H1 (cell line): ENCODE measurements around the gene CACNG3. TPM values are rescaled to one million over a fixed set of nuclear protein-coding genes. Genes with fewer than 3 reads are reported as not detected.
A peak's percentile ranks its signal among the peaks of the same experiment; 100 is the strongest.

Experiments
- CTCF ChIA-PET: fragments of 300-600 bp; sonication (Branson Sonifier 250); formaldehyde crosslinking; loops from one replicate; lab custom pipeline; 2021; ENCODE audit not compliant: partially characterized antibody; lab: Charles Lee
- POLR2A ChIA-PET: fragments of 300-600 bp; sonication (Branson Sonifier 250); formaldehyde crosslinking; loops from one replicate; lab custom pipeline; 2021; ENCODE audit warnings: inconsistent platforms; ENCODE audit not compliant: partially characterized antibody; lab: Charles Lee
- DNase-seq, 2 experiments: peaks; one replicate each; pipeline versions ENCODE4 v3.0.0 to v3.0.0-alpha.2; 2010 to 2022; ENCODE audit warnings: low spot score in 2 of 2, low read depth in 1 of 2, mixed read lengths in 1 of 2
- FAIRE-seq: peaks from 2 replicates; lab custom pipeline; 2011; peaks lifted over from hg19 to GRCh38; lab: Jason Lieb, UNC
- H2AFZ ChIP-seq: 2 replicates; pipeline ENCODE4 v1.8.1; 2012; ENCODE audit warnings: low read length, inconsistent platforms
- H2AK5ac ChIP-seq: 2 replicates; pipeline ENCODE4 v1.6.1; 2013; ENCODE audit warnings: low read depth, low read length
- H2BK120ac ChIP-seq: replicated peaks from 2 replicates; pipeline ENCODE3; 2013; ENCODE audit warnings: low read depth, low read length, inconsistent platforms
- H2BK12ac ChIP-seq: 2 replicates; pipeline ENCODE4 v1.6.1; 2013; ENCODE audit warnings: low read depth, low read length
- H2BK15ac ChIP-seq: 2 replicates; pipeline ENCODE4 v1.6.1; 2013; ENCODE audit warnings: low read length
- H2BK20ac ChIP-seq: 2 replicates; pipeline ENCODE4 v1.6.1; 2013; ENCODE audit warnings: low read length
- H2BK5ac ChIP-seq: 2 replicates; pipeline ENCODE4 v1.6.1; 2013; ENCODE audit warnings: low read depth, low read length
- H3K14ac ChIP-seq: 2 replicates; pipeline ENCODE4 v1.6.1; 2013; ENCODE audit warnings: inconsistent platforms; ENCODE audit not compliant: insufficient read length
- H3K18ac ChIP-seq: 2 replicates; pipeline ENCODE4 v1.6.1; 2013; ENCODE audit warnings: low read length; ENCODE audit errors: extremely low read depth
- H3K23ac ChIP-seq: 2 replicates; pipeline ENCODE4 v1.6.1; 2013; ENCODE audit warnings: inconsistent platforms; ENCODE audit not compliant: insufficient read length
- H3K23me2 ChIP-seq: 2 replicates; pipeline ENCODE4 v1.6.1; 2013; ENCODE audit warnings: low read depth, low read length
- H3K27ac ChIP-seq: 2 replicates; pipeline ENCODE4 v1.6.1; 2011; ENCODE audit warnings: low read depth, low read length, inconsistent platforms
- H3K27me3 ChIP-seq, 4 experiments: replicated peaks in 1 of 4; 1 replicate in 1 of 4; 2 replicates in 3 of 4; pipeline versions ENCODE4 v1.6.1 to v1.8.1; 2011 to 2013; ENCODE audit warnings: low read length in 3 of 4, mild to moderate bottlenecking in 3 of 4, inconsistent platforms in 2 of 4, mixed read lengths in 2 of 4, moderate library complexity in 1 of 4; ENCODE audit not compliant: control insufficient read depth in 3 of 4, insufficient read depth in 3 of 4; ENCODE audit errors: extremely low read depth in 1 of 4
- H3K36me3 ChIP-seq, 4 experiments: 2 replicates each; pipeline versions ENCODE4 v1.6.1 to v1.8.1; 2011 to 2013; ENCODE audit warnings: mild to moderate bottlenecking in 4 of 4, low read length in 3 of 4, moderate library complexity in 2 of 4, control low read depth in 1 of 4, inconsistent platforms in 1 of 4; ENCODE audit not compliant: insufficient read depth in 4 of 4, control insufficient read depth in 2 of 4
- H3K4ac ChIP-seq: replicated peaks from 2 replicates; pipeline ENCODE3; 2013; ENCODE audit warnings: low read length, low read depth, mixed read lengths, inconsistent platforms; ENCODE audit not compliant: insufficient read length
- H3K4me1 ChIP-seq, 4 experiments: replicated peaks in 1 of 4; 1 replicate in 1 of 4; 2 replicates in 3 of 4; pipeline versions ENCODE4 v1.6.1 to v1.8.1; 2011 to 2013; ENCODE audit warnings: low read length in 3 of 4, inconsistent platforms in 2 of 4, mixed read lengths in 1 of 4; ENCODE audit not compliant: insufficient read depth in 4 of 4, control insufficient read depth in 3 of 4
- H3K4me2 ChIP-seq, 2 experiments: 2 replicates each; pipeline versions ENCODE4 v1.6.1 to v1.8.1; 2011 to 2013; ENCODE audit warnings: low read depth in 2 of 2, low read length in 2 of 2, control low read depth in 1 of 2, inconsistent platforms in 1 of 2, mild to moderate bottlenecking in 1 of 2; ENCODE audit not compliant: insufficient read depth in 1 of 2
- H3K4me3 ChIP-seq, 4 experiments: fragments of 200-600, 300-600 bp in 1 of 4; sonication (generic), shearing (Covaris generic), sonication (Bioruptor Twin) in 1 of 4; 2 replicates each; pipeline versions ENCODE4 v1.5.1 to v1.8.1; 2011 to 2016; ENCODE audit warnings: low read length in 4 of 4, low read depth in 3 of 4, control low read depth in 2 of 4, inconsistent platforms in 2 of 4, mild to moderate bottlenecking in 2 of 4, mixed read lengths in 1 of 4, moderate library complexity in 1 of 4; ENCODE audit not compliant: insufficient read depth in 2 of 4; ENCODE audit errors: extremely low read depth in 1 of 4
- H3K56ac ChIP-seq: replicated peaks from 2 replicates; pipeline ENCODE3; 2013; ENCODE audit warnings: low read depth, mild to moderate bottlenecking, mixed read lengths, low read length, inconsistent platforms; ENCODE audit not compliant: insufficient read length
- H3K79me1 ChIP-seq: 2 replicates; pipeline ENCODE4 v1.6.1; 2013; ENCODE audit warnings: low read depth, low read length, control low read depth
- H3K79me2 ChIP-seq, 2 experiments: 2 replicates each; pipeline versions ENCODE4 v1.6.1 to v1.8.1; 2012 to 2013; ENCODE audit warnings: low read length in 2 of 2, mild to moderate bottlenecking in 2 of 2, inconsistent platforms in 1 of 2; ENCODE audit not compliant: insufficient read depth in 2 of 2, control insufficient read depth in 1 of 2
- H3K9ac ChIP-seq, 4 experiments: replicated peaks in 1 of 4; 1 replicate in 1 of 4; 2 replicates in 3 of 4; pipeline versions ENCODE4 v1.6.1 to v1.8.1; 2011 to 2013; ENCODE audit warnings: low read depth in 3 of 4, low read length in 3 of 4, control low read depth in 2 of 4, mild to moderate bottlenecking in 2 of 4, moderate library complexity in 2 of 4, inconsistent platforms in 1 of 4; ENCODE audit errors: extremely low read depth in 1 of 4
- H3K9me3 ChIP-seq, 2 experiments: 2 replicates each; pipeline versions ENCODE4 v1.6.1 to v1.8.1; 2012 to 2013; ENCODE audit warnings: mild to moderate bottlenecking in 2 of 2, moderate library complexity in 2 of 2, control low read depth in 1 of 2, inconsistent platforms in 1 of 2, low read depth in 1 of 2, low read length in 1 of 2, mixed read lengths in 1 of 2; ENCODE audit not compliant: insufficient read depth in 2 of 2
- H4K20me1 ChIP-seq, 2 experiments: replicated peaks in 1 of 2; 2 replicates each; pipeline versions ENCODE3 to v1.8.1; 2011 to 2013; ENCODE audit warnings: inconsistent platforms in 2 of 2, low read length in 2 of 2, mild to moderate bottlenecking in 1 of 2; ENCODE audit not compliant: insufficient read depth in 2 of 2, control insufficient read depth in 1 of 2
- H4K5ac ChIP-seq: 2 replicates; pipeline ENCODE4 v1.6.1; 2013; ENCODE audit warnings: low read length, low read depth, mixed read lengths, inconsistent platforms; ENCODE audit not compliant: insufficient read length
- H4K8ac ChIP-seq: 2 replicates; pipeline ENCODE4 v1.8.0; 2013; ENCODE audit warnings: mild to moderate bottlenecking, moderate library complexity, low read length, inconsistent platforms; ENCODE audit not compliant: insufficient read depth; ENCODE audit errors: extremely low read depth
- H4K91ac ChIP-seq: replicated peaks from 2 replicates; pipeline ENCODE3; 2013; ENCODE audit warnings: low read length, mixed read lengths, inconsistent platforms; ENCODE audit not compliant: insufficient read length
- GABPA ChIP-seq: IDR thresholded peaks from 2 replicates; pipeline ENCODE4 v1.6.1; 2011; ENCODE audit warnings: mild to moderate bottlenecking, low read length, moderate library complexity, borderline replicate concordance; ENCODE audit not compliant: insufficient read depth
- KDM1A ChIP-seq: fragments of 200-600, 300-600 bp; sonication (generic); IDR thresholded peaks from 2 replicates; pipeline ENCODE4 v1.7.1; 2016; ENCODE audit warnings: mild to moderate bottlenecking, low read length, borderline replicate concordance
- WGBS, 2 experiments: shearing (Covaris generic) in 1 of 2; methylation state at CpG; one replicate each; pipeline versions ENCODE4 v1.1.6 to v1.1.7; 2013 to 2015; ENCODE audit warnings: low lambda C conversion rate in 2 of 2, mixed read lengths in 2 of 2, inconsistent platforms in 1 of 2, low coverage in 1 of 2, missing lambda C conversion rate in 1 of 2; ENCODE audit not compliant: insufficient replicate concordance in 2 of 2, insufficient coverage in 1 of 2, insufficient read length in 1 of 2; ENCODE audit errors: extremely low coverage in 1 of 2, missing lambda C conversion rate in 1 of 2; 5-methylcytosine and 5-hydroxymethylcytosine counted together
- polyA plus RNA-seq, 7 experiments: library from polyadenylated mRNA; depleted of rRNA in 3 of 7; stranded (reverse) in 5 of 7; unstranded in 2 of 7; fragments of >200 nt in 5 of 7; fragments of 200-250 nt in 2 of 7; gene quantifications; 1 replicate in 5 of 7; 2 replicates in 1 of 7; 4 replicates in 1 of 7; pipeline versions ENCODE4 v1.2.1 to v1.2.3, GENCODE V29; 2011 to 2013; ENCODE audit warnings: missing spikeins in 2 of 7, mixed read lengths in 2 of 7
- total RNA-seq: library from RNA; stranded (reverse); fragmentation: NEBNext Ultra II Directional; extraction: Animal tissue kit (Norgen Biotek cat#: 25700); gene quantifications from 2 replicates; pipeline ENCODE4 v1.2.1, GENCODE V29; 2021

The CACNG3 gene
- total and polyA plus RNA-seq, 2 of the 8 experiments (the other 6 are each of a cell fraction or from before 2014, with no cell fraction given): 0.12 TPM; not detected in 1

DNA sequence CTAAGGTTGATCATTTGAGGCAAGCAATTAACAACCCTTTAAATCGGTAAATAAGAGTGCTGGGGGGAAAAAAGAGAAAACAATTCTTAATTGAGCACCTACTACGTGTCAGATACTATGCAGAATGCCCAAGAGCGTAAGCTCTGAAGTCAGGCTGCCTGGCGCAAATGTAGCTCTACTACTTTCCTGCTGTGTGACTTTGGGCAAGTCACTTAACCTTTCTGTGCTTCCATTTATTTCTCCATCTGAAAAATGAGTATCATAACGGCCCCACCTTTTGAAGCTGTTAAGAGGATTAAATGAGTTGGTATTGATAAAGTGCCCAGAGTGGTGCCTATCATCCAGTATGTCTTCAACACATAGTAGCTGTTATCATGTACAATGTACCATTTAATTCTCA, 102.0 kb downstream of the CACNG3 start:
- FAIRE-seq (no peak), DNase-seq (no peak)
- no peak overlapping the region for H3K4ac ChIP-seq
- H3K27me3 ChIP-seq: no peaks in the 10 kb centered on the region
- H3K27ac ChIP-seq: no peak overlapping the region
- H3K9ac ChIP-seq: no peak overlapping the region
- H3K36me3 ChIP-seq: no peaks in the 10 kb centered on the region
- H4K8ac ChIP-seq: no peak overlapping the region
- no peak overlapping the region for H3K18ac ChIP-seq
- no peak overlapping the region for H4K5ac ChIP-seq
- no peaks in the 10 kb centered on the region for H3K9me3 ChIP-seq
- no peaks in the 10 kb centered on the region; a peak in 1 of 7 replicates for H3K4me1 ChIP-seq
- H2BK20ac ChIP-seq: no peak overlapping the region
- H2BK15ac ChIP-seq: no peak overlapping the region
- no peaks in the 10 kb centered on the region for H3K23me2 ChIP-seq
- no peaks in the 10 kb centered on the region for H4K20me1 ChIP-seq
- H3K14ac ChIP-seq: no peak overlapping the region
- no peak overlapping the region for H3K4me3 ChIP-seq
- ChIA-PET CTCF (no interaction called here), POLR2A (no interaction called here)
- H3K79me2 ChIP-seq: no peaks in the 10 kb centered on the region
- H2BK5ac ChIP-seq: no peak overlapping the region
- TF ChIP-seq KDM1A (0 out of 2 replicates have a peak, but pooled peaks have one; percentile 51), GABPA (no peak)
- H3K4me2 ChIP-seq: no peak overlapping the region
- H3K56ac ChIP-seq: no peak overlapping the region
- no peaks in the 10 kb centered on the region for H3K79me1 ChIP-seq
- no peak overlapping the region for H3K23ac ChIP-seq
- H4K91ac ChIP-seq: no peak overlapping the region
- no peak overlapping the region for H2AFZ ChIP-seq
- no peak overlapping the region for H2BK120ac ChIP-seq
- 93% methylated on average over 5 of the region's 5 CpGs; no CpG with 5 or more reads in 1 of the 2 experiments for WGBS, 2 experiments
- no peak overlapping the region for H2BK12ac ChIP-seq
- H2AK5ac ChIP-seq: no peak overlapping the region
